Measurements from ENCODE around the gene CDC42. TPM values are rescaled to one million over a fixed set of nuclear protein-coding genes. Genes with fewer than 3 reads are reported as not detected.

Gene CDC42
- total RNA-seq, 4 donors from 2014 or later, result 153 to 332 (median 228) TPM

- TF ChIP-seq, protein P1, sequence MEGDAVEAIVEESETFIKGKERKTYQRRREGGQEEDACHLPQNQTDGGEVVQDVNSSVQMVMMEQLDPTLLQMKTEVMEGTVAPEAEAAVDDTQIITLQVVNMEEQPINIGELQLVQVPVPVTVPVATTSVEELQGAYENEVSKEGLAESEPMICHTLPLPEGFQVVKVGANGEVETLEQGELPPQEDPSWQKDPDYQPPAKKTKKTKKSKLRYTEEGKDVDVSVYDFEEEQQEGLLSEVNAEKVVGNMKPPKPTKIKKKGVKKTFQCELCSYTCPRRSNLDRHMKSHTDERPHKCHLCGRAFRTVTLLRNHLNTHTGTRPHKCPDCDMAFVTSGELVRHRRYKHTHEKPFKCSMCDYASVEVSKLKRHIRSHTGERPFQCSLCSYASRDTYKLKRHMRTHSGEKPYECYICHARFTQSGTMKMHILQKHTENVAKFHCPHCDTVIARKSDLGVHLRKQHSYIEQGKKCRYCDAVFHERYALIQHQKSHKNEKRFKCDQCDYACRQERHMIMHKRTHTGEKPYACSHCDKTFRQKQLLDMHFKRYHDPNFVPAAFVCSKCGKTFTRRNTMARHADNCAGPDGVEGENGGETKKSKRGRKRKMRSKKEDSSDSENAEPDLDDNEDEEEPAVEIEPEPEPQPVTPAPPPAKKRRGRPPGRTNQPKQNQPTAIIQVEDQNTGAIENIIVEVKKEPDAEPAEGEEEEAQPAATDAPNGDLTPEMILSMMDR (IDR thresholded peaks at IDR 0.05; ENCODE audit: low read depth), result no peak
Observed at GRCh38 chr1:22112554-22112953, 60.0 kb downstream of the CDC42 start.

DNA sequence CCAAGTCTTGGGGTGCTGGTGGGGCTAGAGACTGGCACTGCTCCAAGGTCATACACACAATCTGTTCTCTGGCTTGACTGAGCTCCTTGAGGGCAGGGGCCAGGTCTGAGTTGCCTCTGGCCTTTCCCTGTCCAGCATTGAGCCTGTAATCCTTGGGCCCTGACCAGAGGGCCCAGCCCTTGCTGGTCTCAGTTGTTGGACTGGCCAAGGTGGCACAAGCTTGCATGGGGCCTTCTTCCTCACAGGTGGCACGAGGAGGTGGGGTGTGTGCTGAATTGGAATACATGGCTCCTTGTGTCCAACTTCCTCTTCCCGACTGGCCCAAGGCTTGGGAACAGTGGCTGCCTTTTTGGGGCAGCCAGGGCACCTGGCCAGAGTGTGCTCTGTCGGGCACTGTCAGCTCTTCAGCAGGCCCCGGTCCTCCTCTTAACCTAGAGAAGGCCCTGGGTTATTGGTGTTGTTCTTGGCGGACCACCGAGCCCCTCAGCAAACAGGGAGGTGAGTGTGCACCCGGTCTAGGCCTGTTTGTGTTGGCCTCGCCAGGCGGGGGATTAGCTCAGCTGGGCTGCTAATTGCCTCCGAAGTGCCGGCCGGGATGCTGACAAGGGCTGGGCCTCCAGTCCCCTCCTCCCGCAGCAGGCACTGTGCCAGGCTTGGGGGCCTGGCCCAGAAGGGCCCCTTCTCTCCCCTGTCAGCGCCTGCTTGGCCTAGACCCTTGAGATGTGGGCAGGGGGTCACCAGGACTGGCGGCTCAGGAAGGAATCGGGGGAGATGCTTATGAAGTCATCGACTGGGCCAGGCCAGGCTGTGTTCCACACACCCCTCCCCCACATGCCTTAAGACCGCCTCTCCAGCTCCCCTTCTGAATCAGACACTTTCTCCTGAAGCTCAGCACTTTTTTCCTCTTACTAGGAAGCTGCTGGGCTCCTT is 61.8 kb downstream of the CDC42 start:
- TF ChIP-seq, protein P1 (IDR thresholded peaks at IDR 0.05; ENCODE audit: low read depth), result no peak

GRCh38 chr1:22115286-22115685 is 62.8 kb downstream of the CDC42 start:
- TF ChIP-seq, protein P1 (IDR thresholded peaks at IDR 0.05; ENCODE audit: low read depth), result no peak

DNA sequence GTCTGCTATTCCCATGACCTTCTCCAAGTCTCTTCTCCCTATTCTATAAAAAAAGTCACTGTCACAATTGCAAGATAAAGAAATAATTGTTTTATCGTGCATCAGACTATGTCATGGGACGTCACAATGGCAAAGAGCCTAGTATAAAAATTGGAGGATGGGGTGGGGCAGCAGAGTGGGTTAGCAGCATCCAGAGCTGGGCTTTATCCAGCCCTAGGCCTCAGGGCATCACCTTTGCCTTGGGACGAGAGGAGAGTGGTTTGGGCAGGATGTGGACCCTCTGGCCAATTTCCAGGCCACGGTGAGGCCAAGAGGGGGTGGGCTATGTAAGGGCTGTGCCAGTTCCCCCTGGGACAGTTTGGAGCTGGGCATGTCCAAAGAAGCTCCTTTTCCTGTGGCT is 64.7 kb downstream of the CDC42 start:
- TF ChIP-seq, protein P1 (IDR thresholded peaks at IDR 0.05; ENCODE audit: low read depth), result no peak

DNA sequence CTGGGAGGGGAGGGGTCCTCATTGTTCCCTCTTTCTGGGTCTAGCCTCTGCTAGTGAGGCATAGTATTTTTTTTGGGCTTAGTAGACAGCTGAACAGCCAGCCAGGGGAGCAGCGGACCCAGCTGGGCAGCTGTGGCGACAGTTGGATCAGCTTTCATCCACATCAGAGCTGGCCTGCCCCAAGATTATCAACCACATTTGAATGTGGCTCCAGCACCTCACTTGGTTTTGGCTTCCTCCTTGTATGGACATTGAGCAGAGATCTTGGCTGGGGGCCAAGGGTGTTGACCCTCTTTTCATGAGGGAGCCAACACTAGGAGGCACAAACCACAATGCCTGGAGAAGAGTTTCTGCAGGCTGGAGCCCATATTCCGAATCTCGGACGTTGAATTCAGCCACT is 65.3 kb downstream of the CDC42 start:
- TF ChIP-seq, protein P1 (IDR thresholded peaks at IDR 0.05; ENCODE audit: low read depth), result no peak

DNA sequence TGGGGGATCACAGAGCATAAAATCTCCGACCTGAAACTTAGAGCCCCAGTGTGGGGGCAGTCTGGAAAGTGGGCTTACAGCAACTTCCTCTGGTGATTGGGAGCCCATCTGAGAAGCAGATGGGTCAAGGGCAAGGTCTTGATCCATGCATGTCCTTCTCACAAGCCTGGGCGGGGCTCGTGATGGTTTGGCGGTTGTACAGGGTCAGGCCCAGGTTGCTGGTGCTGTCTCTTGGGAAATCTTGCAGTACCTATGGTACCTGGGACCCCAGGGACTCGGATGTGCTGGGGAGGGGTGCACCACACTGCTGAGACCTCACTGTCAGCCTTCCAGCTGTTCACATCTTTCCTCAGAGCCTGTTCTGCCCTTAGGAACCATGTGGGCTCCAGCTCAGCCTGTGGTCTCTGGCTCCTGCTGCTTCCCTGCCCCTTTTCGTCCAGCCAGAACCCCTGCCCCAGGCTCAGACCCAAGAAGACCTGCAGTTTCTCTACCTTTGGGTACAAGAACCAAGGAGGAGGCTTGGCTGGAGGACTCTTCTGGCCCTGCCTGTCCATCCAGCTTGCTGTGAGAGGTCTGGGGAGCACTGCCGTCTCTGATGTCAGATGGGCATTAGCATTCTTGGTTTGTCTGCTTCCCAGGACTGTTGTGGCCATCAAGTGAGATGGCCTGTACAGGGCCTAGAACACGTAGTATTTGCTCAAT is 65.9 kb downstream of the CDC42 start:
- TF ChIP-seq, protein P1 (IDR thresholded peaks at IDR 0.05; ENCODE audit: low read depth), result no peak
